Uterus (tissue), 2 donors: Measurements from ENCODE around the gene TEX14.

Source experiments
- CTCF ChIP-seq, 4 experiments: fragments of 200-600 bp in 2 of 4; fragments of 450-650 bp in 2 of 4; sonication (generic) in 2 of 4; IDR thresholded peaks; one replicate each; pipeline ENCODE4 v1.5.1; 2016 to 2019; ENCODE audit warnings: antibody characterized with exemption in 4 of 4, mild to moderate bottlenecking in 2 of 4, moderate library complexity in 1 of 4
- POLR2A ChIP-seq, 2 donors: fragments of 450-650 bp; IDR thresholded peaks; one replicate each; pipeline ENCODE4 v1.6.1; 2016; ENCODE audit warnings: antibody characterized with exemption in 2 of 2, mild to moderate bottlenecking in 1 of 2, moderate library complexity in 1 of 2

- TF ChIP-seq CTCF (IDR thresholded peaks at IDR 0.05) (no peak), POLR2A (IDR thresholded peaks at IDR 0.05) (no peak)
Measured at GRCh38 chr17:58564243-58564642, 127.6 kb downstream of the TEX14 start.
